Rectal smooth muscle tissue (tissue), 1 donor: Measurements from ENCODE around the gene GINS1.
"Not testable (repeated sequence)": the region's sequence is repeated elsewhere in the genome, so short reads cannot be mapped to it uniquely, and the experiment has no call there.

Source experiments
- H3K27ac ChIP-seq: one replicate; pipeline ENCODE4 v1.7.0; 2013; ENCODE audit warnings: low read depth, low read length, inconsistent platforms
- H3K27me3 ChIP-seq: one replicate; pipeline ENCODE4 v1.7.0; 2013; ENCODE audit warnings: low read length; ENCODE audit not compliant: control insufficient read depth, insufficient read depth
- H3K36me3 ChIP-seq: one replicate; pipeline ENCODE4 v1.7.0; 2013; ENCODE audit warnings: low read length; ENCODE audit not compliant: control insufficient read depth, insufficient read depth
- H3K4me1 ChIP-seq: one replicate; pipeline ENCODE4 v1.7.0; 2013; ENCODE audit warnings: low read length; ENCODE audit not compliant: control insufficient read depth, insufficient read depth
- H3K4me3 ChIP-seq: one replicate; pipeline ENCODE4 v1.7.0; 2013; ENCODE audit warnings: low read length
- H3K9ac ChIP-seq: one replicate; pipeline ENCODE4 v1.7.0; 2013; ENCODE audit warnings: low read length

The GINS1 gene

DNA sequence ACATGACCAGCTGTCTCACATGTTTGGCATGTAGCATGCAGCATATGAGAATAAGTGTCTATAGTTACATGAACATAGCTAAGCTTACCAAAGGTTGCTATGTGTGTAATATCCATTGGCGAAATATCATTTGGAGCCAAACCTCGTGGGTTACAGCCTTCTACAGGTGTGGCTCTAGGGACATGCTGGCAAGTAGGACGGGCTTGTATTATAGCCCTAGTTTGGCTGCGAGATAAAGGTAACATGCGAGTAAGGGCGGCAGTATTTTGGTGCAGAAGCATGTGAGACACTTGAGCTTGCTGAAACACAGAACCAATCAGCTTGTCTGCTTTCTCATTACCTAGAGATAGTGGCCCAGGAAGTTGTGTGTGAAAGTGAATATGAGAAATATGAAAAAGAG, 10.4 kb upstream of the GINS1 start:
- Histone ChIP-seq H3K27me3 (no peaks in the 10 kb centered on the region), H3K4me3 (no peak overlapping the region), H3K27ac (no peak overlapping the region), H3K36me3 (no peaks in the 10 kb centered on the region), H3K4me1 (no peaks in the 10 kb centered on the region), H3K9ac (no peak overlapping the region)

GRCh38 chr20:25397821-25398220, 9.7 kb upstream of the GINS1 start:
- Histone ChIP-seq H3K4me1 (no peaks in the 10 kb centered on the region), H3K27ac (no peak overlapping the region), H3K36me3 (no peaks in the 10 kb centered on the region), H3K27me3 (no peaks in the 10 kb centered on the region), H3K4me3 (no peak overlapping the region), H3K9ac (no peak overlapping the region)

- no peak overlapping the region for H3K4me3 ChIP-seq
- H3K27me3 ChIP-seq = no peaks in the 10 kb centered on the region
- no peak overlapping the region for H3K27ac ChIP-seq
- H3K9ac ChIP-seq = no peak overlapping the region
- H3K4me1 ChIP-seq = no peaks in the 10 kb centered on the region
- no peaks in the 10 kb centered on the region for H3K36me3 ChIP-seq
These were observed 9.0 kb upstream of the GINS1 start for GRCh38 chr20:25398376-25399036.

DNA sequence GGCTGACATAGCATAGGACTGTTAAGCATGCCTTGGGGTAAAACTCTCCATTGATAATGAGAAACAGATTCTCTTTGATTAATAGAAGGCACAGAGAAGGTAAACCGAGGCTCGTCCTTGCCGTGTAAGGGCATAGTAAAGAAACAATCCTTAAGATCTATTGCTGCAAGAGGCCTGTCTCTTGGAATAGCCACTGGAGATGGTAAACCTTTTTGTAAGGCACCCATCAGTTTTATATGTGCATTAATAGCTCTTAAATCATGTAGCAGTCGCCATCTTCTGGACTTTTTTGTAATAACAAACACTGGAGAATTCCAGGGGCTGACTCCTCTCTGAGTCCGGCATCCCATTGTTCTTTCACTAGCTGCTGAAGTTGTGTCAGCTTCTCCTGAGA, 8.4 kb upstream of the GINS1 start:
- Histone ChIP-seq H3K9ac (no peak overlapping the region), H3K27me3 (no peaks in the 10 kb centered on the region), H3K27ac (no peak overlapping the region), H3K36me3 (no peaks in the 10 kb centered on the region), H3K4me3 (no peak overlapping the region), H3K4me1 (no peaks in the 10 kb centered on the region)

DNA sequence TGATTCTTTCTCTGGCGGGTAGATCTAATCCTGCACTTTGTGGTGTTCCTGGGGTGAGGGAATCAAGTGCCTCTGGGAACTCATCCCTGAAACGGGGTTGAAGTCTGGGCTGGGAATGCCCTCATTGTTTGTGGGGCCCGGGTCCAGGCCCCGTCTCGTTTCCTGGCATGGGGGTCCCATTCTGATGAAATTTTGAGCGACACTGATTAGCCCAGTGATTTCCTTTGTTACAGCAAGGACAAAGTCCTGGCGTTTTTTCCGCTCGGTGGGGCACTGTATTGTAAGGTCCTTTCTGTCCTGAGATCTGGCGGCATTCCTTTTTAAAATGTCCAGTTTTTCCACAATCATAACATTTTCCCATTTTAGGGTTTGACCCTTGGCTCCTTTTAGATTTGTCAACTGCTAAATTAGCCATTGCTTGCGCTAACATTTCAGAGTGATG, 7.2 kb upstream of the GINS1 start:
- H3K27ac ChIP-seq, H3K27me3 ChIP-seq, H3K4me1 ChIP-seq, H3K36me3 ChIP-seq, H3K9ac ChIP-seq, H3K4me3 ChIP-seq: not testable (repeated sequence)

DNA sequence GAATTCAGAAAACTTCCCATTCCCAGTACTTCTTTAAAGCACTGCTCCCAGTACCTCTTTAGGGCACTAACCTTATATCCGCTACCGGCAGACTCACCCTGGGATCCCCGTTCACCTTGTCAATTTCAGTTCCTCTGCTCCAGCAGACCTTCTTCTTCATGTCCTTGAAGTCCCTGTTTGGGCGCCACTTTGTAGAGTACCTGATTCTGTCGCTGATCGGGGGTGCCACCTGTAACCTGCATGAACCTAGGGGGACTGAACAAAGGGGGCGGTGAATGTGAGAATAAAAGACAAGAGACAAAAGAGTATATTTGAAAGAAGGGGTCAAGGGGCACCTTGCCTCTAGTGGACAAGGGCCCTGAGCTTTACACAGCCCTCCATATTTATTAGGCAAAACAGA, 4.9 kb upstream of the GINS1 start:
- Histone ChIP-seq H3K9ac (no peak overlapping the region), H3K36me3 (no peaks in the 10 kb centered on the region), H3K4me3 (no peak overlapping the region), H3K27me3 (no peaks in the 10 kb centered on the region), H3K4me1 (no peaks in the 10 kb centered on the region), H3K27ac (no peak overlapping the region)

DNA sequence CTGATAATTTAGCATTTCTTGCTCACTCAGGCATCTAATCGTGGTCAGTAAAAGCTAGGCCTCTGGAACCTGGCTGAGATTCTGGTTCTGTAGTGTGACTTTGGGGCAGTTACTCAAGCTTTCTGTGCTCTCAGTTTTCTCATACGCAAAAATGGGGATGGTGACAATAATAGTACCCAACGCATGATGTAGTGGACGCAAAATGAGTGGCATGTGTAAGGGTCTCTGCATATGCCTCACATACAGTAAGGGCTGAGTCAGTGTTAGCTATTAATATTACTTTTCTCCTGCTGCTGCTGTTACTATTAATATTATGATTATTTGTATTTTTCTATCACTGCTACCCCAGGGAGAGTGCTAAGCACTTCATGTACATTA, 686 bp downstream of the GINS1 start:
- H3K9ac ChIP-seq = no peak overlapping the region
- H3K27ac ChIP-seq = no peak overlapping the region
- no peaks in the 10 kb centered on the region for H3K27me3 ChIP-seq
- peak overlapping the region; percentile 84 for H3K4me3 ChIP-seq
- H3K36me3 ChIP-seq = no peaks in the 10 kb centered on the region
- no peaks in the 10 kb centered on the region for H3K4me1 ChIP-seq

- no peak overlapping the region for H3K4me3 ChIP-seq
- H3K4me1 ChIP-seq = no peaks in the 10 kb centered on the region
- H3K36me3 ChIP-seq = no peaks in the 10 kb centered on the region
- no peak overlapping the region for H3K9ac ChIP-seq
- no peaks in the 10 kb centered on the region for H3K27me3 ChIP-seq
- no peak overlapping the region for H3K27ac ChIP-seq
These were observed 1.4 kb downstream of the GINS1 start for GRCh38 chr20:25408890-25409289.

DNA sequence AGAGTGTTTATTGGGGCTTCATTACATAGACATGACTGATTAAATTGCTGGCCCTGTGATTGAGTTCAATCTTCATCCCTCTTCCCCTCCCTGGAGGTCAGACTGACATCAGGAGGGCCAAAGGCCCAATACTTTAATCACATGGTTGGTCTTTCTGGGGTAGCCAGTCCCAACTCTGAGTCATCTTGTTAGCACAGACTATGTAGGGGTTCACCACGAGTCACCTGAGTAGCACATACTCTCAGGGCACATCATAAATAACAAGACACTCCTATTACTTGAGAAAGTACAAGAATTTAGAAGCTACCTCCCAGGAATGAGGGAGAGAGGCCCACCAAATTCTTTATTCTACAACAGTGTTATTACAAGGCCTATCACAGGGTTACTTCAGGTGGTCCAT, 11.3 kb downstream of the GINS1 start:
- Histone ChIP-seq H3K9ac (no peak overlapping the region), H3K4me1 (no peaks in the 10 kb centered on the region), H3K27me3 (no peaks in the 10 kb centered on the region), H3K36me3 (no peaks in the 10 kb centered on the region), H3K27ac (no peak overlapping the region), H3K4me3 (no peak overlapping the region)

- Histone ChIP-seq H3K4me3 (no peak overlapping the region), H3K36me3 (no peaks in the 10 kb centered on the region), H3K27me3 (no peaks in the 10 kb centered on the region), H3K9ac (no peak overlapping the region), H3K27ac (no peak overlapping the region), H3K4me1 (no peaks in the 10 kb centered on the region)
These were observed 13.6 kb downstream of the GINS1 start for GRCh38 chr20:25421102-25421501.

DNA sequence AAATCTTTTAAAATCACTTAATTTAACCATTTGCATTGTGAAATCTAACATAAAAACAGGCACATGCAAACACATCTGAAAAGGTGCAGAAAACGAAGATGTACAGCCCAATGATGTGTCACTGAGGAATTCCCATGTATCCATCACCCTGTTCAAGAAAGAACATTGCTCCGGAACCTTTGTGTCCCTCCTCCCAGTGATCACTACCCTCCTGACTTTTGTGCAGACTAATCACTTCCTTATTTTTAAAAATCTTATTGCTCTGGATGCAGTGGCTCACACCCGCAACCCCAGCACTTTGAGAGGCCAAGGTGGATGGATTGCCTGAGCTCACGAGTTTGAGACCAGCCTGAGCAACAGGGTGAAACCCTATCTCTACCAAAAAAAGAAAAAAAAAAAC, 14.6 kb downstream of the GINS1 start:
- no peaks in the 10 kb centered on the region for H3K36me3 ChIP-seq
- H3K4me3 ChIP-seq = no peak overlapping the region
- H3K27ac ChIP-seq = no peak overlapping the region
- no peaks in the 10 kb centered on the region for H3K4me1 ChIP-seq
- H3K27me3 ChIP-seq = no peaks in the 10 kb centered on the region
- H3K9ac ChIP-seq = no peak overlapping the region

DNA sequence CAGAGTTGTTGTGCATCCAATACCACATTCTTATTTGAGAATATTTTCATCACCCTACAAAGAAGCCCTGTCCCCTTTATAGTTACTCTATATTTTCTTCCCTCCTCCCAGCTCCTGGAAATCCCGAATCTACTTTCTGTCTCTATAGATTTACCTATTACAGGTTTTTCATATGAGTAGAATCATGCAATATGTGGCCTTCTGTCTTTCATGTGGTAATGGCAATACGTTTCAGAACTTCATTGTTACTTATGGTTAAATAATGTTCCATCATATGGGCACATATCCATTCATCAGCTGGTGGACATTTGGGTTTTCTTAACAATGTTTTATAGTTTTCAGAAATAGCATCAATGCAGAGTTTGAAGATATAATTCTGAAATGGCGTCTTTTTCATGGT, 17.1 kb downstream of the GINS1 start:
- no peaks in the 10 kb centered on the region for H3K27me3 ChIP-seq
- no peaks in the 10 kb centered on the region for H3K4me1 ChIP-seq
- H3K36me3 ChIP-seq = no peaks in the 10 kb centered on the region
- no peak overlapping the region for H3K27ac ChIP-seq
- H3K4me3 ChIP-seq = no peak overlapping the region
- no peak overlapping the region for H3K9ac ChIP-seq

DNA sequence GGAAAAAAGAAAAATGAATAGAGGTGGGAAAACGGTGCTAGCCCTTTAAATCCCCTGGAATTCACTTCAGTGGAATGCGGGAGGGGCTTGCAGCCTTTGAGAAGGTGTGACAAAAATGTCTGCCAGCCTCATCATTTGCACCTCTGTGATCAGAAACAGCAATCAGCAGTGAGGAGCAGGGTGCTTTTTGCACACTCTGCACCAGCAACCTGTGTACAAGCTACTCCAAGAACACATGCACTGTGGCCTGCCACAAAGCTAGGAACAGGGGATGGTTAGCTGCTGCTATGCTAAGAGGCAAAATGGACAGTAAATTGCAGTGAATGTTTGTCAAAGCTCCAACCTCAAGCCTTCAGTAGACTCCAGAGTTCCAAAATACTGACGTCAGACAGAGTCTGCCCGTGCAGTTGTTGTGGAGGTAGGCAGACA, 29.7 kb downstream of the GINS1 start:
- H3K4me3 ChIP-seq = no peak overlapping the region
- no peaks in the 10 kb centered on the region for H3K4me1 ChIP-seq
- no peaks in the 10 kb centered on the region for H3K27me3 ChIP-seq
- no peak overlapping the region for H3K9ac ChIP-seq
- H3K36me3 ChIP-seq = no peaks in the 10 kb centered on the region
- no peak overlapping the region for H3K27ac ChIP-seq
